HEK293 (cell line): ENCODE results near the gene NUP50.

Experiments
- CTCF ChIA-PET: fragments of 350-600 bp; formaldehyde crosslinking; extraction: SDS; loops from one replicate; lab custom pipeline; 2021; ENCODE audit warnings: antibody characterized with exemption; lab: Yijun Ruan, JAX
- POLR2A ChIA-PET: fragments of 300-600 bp; formaldehyde crosslinking; extraction: SDS; loops from one replicate; lab custom pipeline; 2020; ENCODE audit warnings: antibody characterized with exemption, inconsistent platforms; lab: Yijun Ruan, JAX
- H3K27ac ChIP-seq: fragments of 200-500 bp; sonication (Bioruptor generic); 2 replicates; pipeline ENCODE4 v1.5.1; 2014; ENCODE audit warnings: low read depth, low read length, control low read depth, inconsistent platforms; ENCODE audit errors: extremely low read depth
- H3K36me3 ChIP-seq, 2 experiments: fragments of 200-500 bp in 1 of 2; sonication (Bioruptor generic) in 1 of 2; 1 replicate in 1 of 2; 2 replicates in 1 of 2; pipeline ENCODE4 v1.5.1; 2014 to 2017; ENCODE audit warnings: inconsistent platforms in 2 of 2, low read length in 2 of 2; ENCODE audit not compliant: control insufficient read depth in 2 of 2, insufficient read depth in 1 of 2
- H3K4me1 ChIP-seq: fragments of 200-500 bp; sonication (Bioruptor generic); 2 replicates; pipeline ENCODE4 v1.5.1; 2014; ENCODE audit warnings: mild to moderate bottlenecking, low read length, inconsistent platforms; ENCODE audit not compliant: control insufficient read depth, insufficient read depth
- H3K4me3 ChIP-seq: 2 replicates; pipeline ENCODE4 v1.5.1; 2011; ENCODE audit warnings: low read depth, mild to moderate bottlenecking, control low read depth, low read length, moderate library complexity
- H3K9me3 ChIP-seq: fragments of 200-500 bp; sonication (Bioruptor generic); 2 replicates; pipeline ENCODE4 v1.5.1; 2014; ENCODE audit warnings: low read depth, low read length, inconsistent platforms; ENCODE audit not compliant: control insufficient read depth, insufficient read depth
- GLI2 ChIP-seq: fragments of 450-650 bp; formaldehyde crosslinking; IDR thresholded peaks from 2 replicates; pipeline ENCODE4; 2017; ENCODE audit warnings: missing biosample characterization, missing genetic modification characterization, low read depth, borderline replicate concordance
- HOXA7 ChIP-seq: sonication (generic); formaldehyde crosslinking; IDR thresholded peaks from 2 replicates; pipeline ENCODE4 v1.8.1; 2022; ENCODE audit warnings: missing genetic modification reagents, borderline replicate concordance
- MYNN ChIP-seq: fragments of 450-650 bp; formaldehyde crosslinking; IDR thresholded peaks from 2 replicates; pipeline ENCODE4 v1.5.1; 2016; ENCODE audit warnings: missing biosample characterization, missing genetic modification characterization, borderline replicate concordance
- OSR2 ChIP-seq: fragments of 450-650 bp; formaldehyde crosslinking; IDR thresholded peaks from 2 replicates; pipeline ENCODE4 v1.5.1; 2016; ENCODE audit warnings: missing biosample characterization, missing genetic modification characterization
- OVOL3 ChIP-seq: fragments of 450-650 bp; formaldehyde crosslinking; IDR thresholded peaks from 2 replicates; pipeline ENCODE4 v1.5.1; 2016; ENCODE audit warnings: missing biosample characterization, missing genetic modification characterization
- TRIM28 ChIP-seq: IDR thresholded peaks from 2 replicates; pipeline ENCODE4 v1.6.1; 2011; ENCODE audit warnings: low read length, control low read depth, borderline replicate concordance
- ZBTB17 ChIP-seq: fragments of 450-650 bp; formaldehyde crosslinking; IDR thresholded peaks from 2 replicates; pipeline ENCODE4 v1.5.1; 2016; ENCODE audit warnings: missing biosample characterization, missing genetic modification characterization
- ZIC2 ChIP-seq: fragments of 450-650 bp; formaldehyde crosslinking; IDR thresholded peaks from 2 replicates; pipeline ENCODE4 v1.5.1; 2016; ENCODE audit warnings: missing biosample characterization, missing genetic modification characterization
- ZNF114 ChIP-seq: fragments of 450-650 bp; formaldehyde crosslinking; IDR thresholded peaks from 2 replicates; pipeline ENCODE4 v1.5.0; 2017; ENCODE audit warnings: missing biosample characterization, missing genetic modification characterization
- ZNF19 ChIP-seq: fragments of 450-650 bp; formaldehyde crosslinking; IDR thresholded peaks from 2 replicates; pipeline ENCODE4; 2016; ENCODE audit warnings: missing biosample characterization, missing genetic modification characterization, low read depth
- ZNF2 ChIP-seq: fragments of 450-650 bp; formaldehyde crosslinking; IDR thresholded peaks from 2 replicates; pipeline ENCODE4 v1.5.1; 2016; ENCODE audit warnings: missing biosample characterization, missing genetic modification characterization
- ZNF24 ChIP-seq: fragments of 450-650 bp; formaldehyde crosslinking; IDR thresholded peaks from 2 replicates; pipeline ENCODE4 v1.5.1; 2016; ENCODE audit warnings: missing biosample characterization, missing genetic modification characterization
- ZNF514 ChIP-seq: fragments of 450-650 bp; formaldehyde crosslinking; IDR thresholded peaks from 2 replicates; pipeline ENCODE4 v1.5.1; 2016; ENCODE audit warnings: missing biosample characterization, missing genetic modification characterization
- ZNF549 ChIP-seq: fragments of 450-650 bp; IDR thresholded peaks from 2 replicates; pipeline ENCODE4 v1.5.1; 2018; ENCODE audit warnings: missing biosample characterization, missing genetic modification characterization, mild to moderate bottlenecking, inconsistent platforms, moderate library complexity
- ZNF768 ChIP-seq: fragments of 450-650 bp; formaldehyde crosslinking; IDR thresholded peaks from 2 replicates; pipeline ENCODE4 v1.5.1; 2018; ENCODE audit warnings: missing biosample characterization, mild to moderate bottlenecking, missing genetic modification characterization
- ZNF785 ChIP-seq: fragments of 450-650 bp; formaldehyde crosslinking; IDR thresholded peaks from 2 replicates; pipeline ENCODE4 v1.5.1; 2016; ENCODE audit warnings: missing biosample characterization, missing genetic modification characterization
- ZNF791 ChIP-seq: fragments of 450-650 bp; formaldehyde crosslinking; IDR thresholded peaks from 2 replicates; pipeline ENCODE4 v1.5.1; 2016; ENCODE audit warnings: missing biosample characterization, missing genetic modification characterization
- ZSCAN16 ChIP-seq: fragments of 450-650 bp; formaldehyde crosslinking; IDR thresholded peaks from 2 replicates; pipeline ENCODE4 v1.5.1; 2016; ENCODE audit warnings: missing biosample characterization, missing genetic modification characterization
- TF ChIP-seq, protein P1 (sequence below): fragments of 450-650 bp; formaldehyde crosslinking; IDR thresholded peaks from 2 replicates; pipeline ENCODE4 v1.5.1; 2016; ENCODE audit warnings: missing biosample characterization, missing genetic modification characterization
- TF ChIP-seq, protein P2 (sequence below): fragments of 450-650 bp; formaldehyde crosslinking; IDR thresholded peaks from 2 replicates; pipeline ENCODE4 v1.5.1; 2016; ENCODE audit warnings: missing biosample characterization, missing genetic modification characterization, low read depth
- TF ChIP-seq, protein P3 (sequence below): fragments of 450-650 bp; formaldehyde crosslinking; IDR thresholded peaks from 2 replicates; pipeline ENCODE4 v1.5.1; 2017; ENCODE audit warnings: missing biosample characterization, missing genetic modification characterization
- TF ChIP-seq, protein P4 (sequence below): IDR thresholded peaks from 2 replicates; pipeline ENCODE4 v1.6.1; 2011; ENCODE audit warnings: mild to moderate bottlenecking, low read depth, low read length, borderline replicate concordance
- TF ChIP-seq, protein P5 (sequence below): fragments of 450-650 bp; formaldehyde crosslinking; IDR thresholded peaks from 2 replicates; pipeline ENCODE4 v1.5.1; 2016; ENCODE audit warnings: missing biosample characterization, missing genetic modification characterization, low read depth
- TF ChIP-seq, protein P6 (sequence below): fragments of 450-650 bp; formaldehyde crosslinking; IDR thresholded peaks from 2 replicates; pipeline ENCODE4 v1.5.1; 2016; ENCODE audit warnings: missing biosample characterization, missing genetic modification characterization
- TF ChIP-seq, protein P7 (sequence below): fragments of 450-650 bp; formaldehyde crosslinking; IDR thresholded peaks from 2 replicates; pipeline ENCODE4 v1.5.1; 2016; ENCODE audit warnings: missing biosample characterization, missing genetic modification characterization

NUP50 gene

DNA sequence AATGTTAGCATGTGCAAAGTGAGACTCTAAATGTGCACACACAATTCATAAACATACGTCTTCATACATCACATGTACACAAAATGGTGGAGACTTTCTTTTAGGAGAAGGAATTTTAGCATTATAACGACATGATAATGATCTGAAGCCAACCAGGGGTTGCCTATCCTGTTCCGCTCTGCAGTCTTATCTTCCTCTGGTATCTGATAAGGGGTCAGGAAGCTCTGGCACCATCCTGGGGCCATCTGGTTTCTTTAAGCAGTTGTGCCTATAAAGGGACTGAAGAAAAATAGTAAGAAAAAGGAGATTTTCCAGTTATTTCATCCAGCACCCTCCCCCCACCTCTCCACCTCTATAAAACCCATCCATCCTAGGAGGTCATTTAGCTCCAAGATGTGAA is 5.8 kb upstream of the NUP50 start (continued):
- TF ChIP-seq, protein P1, sequence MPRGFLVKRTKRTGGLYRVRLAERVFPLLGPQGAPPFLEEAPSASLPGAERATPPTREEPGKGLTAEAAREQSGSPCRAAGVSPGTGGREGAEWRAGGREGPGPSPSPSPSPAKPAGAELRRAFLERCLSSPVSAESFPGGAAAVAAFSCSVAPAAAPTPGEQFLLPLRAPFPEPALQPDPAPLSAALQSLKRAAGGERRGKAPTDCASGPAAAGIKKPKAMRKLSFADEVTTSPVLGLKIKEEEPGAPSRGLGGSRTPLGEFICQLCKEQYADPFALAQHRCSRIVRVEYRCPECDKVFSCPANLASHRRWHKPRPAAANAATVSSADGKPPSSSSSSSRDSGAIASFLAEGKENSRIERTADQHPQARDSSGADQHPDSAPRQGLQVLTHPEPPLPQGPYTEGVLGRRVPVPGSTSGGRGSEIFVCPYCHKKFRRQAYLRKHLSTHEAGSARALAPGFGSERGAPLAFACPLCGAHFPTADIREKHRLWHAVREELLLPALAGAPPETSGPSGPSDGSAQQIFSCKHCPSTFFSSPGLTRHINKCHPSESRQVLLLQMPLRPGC (tag by site-specific recombination), result no peak
- TF ChIP-seq ZSCAN16 (no peak), ZNF785 (tag by site-specific recombination) (no peak), ZNF2 (no peak)
- TF ChIP-seq, protein P2, sequence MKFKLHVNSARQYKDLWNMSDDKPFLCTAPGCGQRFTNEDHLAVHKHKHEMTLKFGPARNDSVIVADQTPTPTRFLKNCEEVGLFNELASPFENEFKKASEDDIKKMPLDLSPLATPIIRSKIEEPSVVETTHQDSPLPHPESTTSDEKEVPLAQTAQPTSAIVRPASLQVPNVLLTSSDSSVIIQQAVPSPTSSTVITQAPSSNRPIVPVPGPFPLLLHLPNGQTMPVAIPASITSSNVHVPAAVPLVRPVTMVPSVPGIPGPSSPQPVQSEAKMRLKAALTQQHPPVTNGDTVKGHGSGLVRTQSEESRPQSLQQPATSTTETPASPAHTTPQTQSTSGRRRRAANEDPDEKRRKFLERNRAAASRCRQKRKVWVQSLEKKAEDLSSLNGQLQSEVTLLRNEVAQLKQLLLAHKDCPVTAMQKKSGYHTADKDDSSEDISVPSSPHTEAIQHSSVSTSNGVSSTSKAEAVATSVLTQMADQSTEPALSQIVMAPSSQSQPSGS, result no peak
- TF ChIP-seq, protein P3, sequence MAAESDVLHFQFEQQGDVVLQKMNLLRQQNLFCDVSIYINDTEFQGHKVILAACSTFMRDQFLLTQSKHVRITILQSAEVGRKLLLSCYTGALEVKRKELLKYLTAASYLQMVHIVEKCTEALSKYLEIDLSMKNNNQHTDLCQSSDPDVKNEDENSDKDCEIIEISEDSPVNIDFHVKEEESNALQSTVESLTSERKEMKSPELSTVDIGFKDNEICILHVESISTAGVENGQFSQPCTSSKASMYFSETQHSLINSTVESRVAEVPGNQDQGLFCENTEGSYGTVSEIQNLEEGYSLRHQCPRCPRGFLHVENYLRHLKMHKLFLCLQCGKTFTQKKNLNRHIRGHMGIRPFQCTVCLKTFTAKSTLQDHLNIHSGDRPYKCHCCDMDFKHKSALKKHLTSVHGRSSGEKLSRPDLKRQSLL (tag by site-specific recombination), result no peak

DNA sequence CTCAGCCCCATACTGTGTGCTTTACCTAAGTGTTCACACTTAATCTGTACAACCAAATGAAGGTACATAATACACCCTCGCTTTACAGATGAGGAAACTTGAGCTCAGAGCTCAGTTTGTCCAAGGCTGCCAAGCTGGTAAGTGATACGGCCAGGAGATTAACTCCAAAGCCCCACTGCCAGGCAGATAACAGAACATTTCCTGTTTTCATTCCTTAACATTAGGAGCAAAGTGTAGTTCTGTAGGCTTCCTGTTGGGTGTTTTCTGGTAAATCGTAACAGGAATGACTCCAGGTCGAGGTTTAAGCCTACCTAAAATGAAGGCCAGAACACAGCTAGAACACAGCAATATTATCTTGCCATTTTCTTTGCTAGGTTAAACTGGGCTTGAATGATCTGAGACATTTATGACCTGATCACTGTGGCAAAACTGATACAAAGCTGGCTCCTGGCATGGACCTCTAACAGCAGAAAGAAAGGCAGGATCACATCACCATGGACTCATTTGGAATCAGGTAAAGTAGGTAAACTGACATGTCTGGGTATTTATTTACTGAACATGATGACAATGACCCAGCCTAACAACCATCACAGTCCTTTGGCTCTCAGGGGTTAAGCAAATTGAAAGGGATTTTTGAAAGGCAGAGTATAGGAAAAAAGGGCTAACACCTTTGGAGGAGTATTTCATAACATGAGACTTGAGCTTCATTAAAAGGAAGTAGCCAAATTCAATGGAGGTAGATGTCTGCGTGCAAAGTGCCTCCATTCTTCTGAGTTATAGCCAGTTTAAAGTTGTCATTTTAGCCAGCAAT is 3.9 kb upstream of the NUP50 start:
- Histone ChIP-seq H3K27ac (no peak overlapping the region), H3K36me3 (peaks cover 0 to 13% of the 10 kb centered on the region in 2 experiments; a peak in 2 of 3 replicates), H3K9me3 (no peaks in the 10 kb centered on the region), H3K4me3 (no peak overlapping the region), H3K4me1 (peaks cover 23% of the 10 kb centered on the region)
- CTCF ChIA-PET, result interaction anchor here (0.6 to 1.6 kb wide), 7 partner anchors 8 to 339 kb away, joined by 3 to 6 read pairs (median 3); no protein-coding TSS in a partner anchor
- POLR2A ChIA-PET, result interaction anchor here (0.6 kb wide), 1 partner anchor 28 kb away, joined by 4 read pairs; no protein-coding TSS in a partner anchor
- TF ChIP-seq, protein P4, sequence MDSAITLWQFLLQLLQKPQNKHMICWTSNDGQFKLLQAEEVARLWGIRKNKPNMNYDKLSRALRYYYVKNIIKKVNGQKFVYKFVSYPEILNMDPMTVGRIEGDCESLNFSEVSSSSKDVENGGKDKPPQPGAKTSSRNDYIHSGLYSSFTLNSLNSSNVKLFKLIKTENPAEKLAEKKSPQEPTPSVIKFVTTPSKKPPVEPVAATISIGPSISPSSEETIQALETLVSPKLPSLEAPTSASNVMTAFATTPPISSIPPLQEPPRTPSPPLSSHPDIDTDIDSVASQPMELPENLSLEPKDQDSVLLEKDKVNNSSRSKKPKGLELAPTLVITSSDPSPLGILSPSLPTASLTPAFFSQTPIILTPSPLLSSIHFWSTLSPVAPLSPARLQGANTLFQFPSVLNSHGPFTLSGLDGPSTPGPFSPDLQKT, result no peak
- TF ChIP-seq ZNF791 (tag by site-specific recombination) (no peak), ZNF549 (tag by site-specific recombination) (no peak), OVOL3 (tag by site-specific recombination) (no peak), ZBTB17 (tag by site-specific recombination) (peak; percentile 72), ZNF19 (tag by site-specific recombination) (no peak), ZIC2 (tag by site-specific recombination) (no peak), ZNF514 (tag by site-specific recombination) (no peak), HOXA7 (CRISPR knock-in tag) (no peak), MYNN (no peak), OSR2 (tag by site-specific recombination) (peak; percentile 66), ZNF768 (tag by site-specific recombination) (no peak), GLI2 (tag by site-specific recombination) (no peak), ZNF114 (tag by site-specific recombination) (no peak), ZNF24 (tag by site-specific recombination) (no peak), TRIM28 (peak; percentile 73; the same call in 1 of the 2 replicates)
- TF ChIP-seq, protein P5, sequence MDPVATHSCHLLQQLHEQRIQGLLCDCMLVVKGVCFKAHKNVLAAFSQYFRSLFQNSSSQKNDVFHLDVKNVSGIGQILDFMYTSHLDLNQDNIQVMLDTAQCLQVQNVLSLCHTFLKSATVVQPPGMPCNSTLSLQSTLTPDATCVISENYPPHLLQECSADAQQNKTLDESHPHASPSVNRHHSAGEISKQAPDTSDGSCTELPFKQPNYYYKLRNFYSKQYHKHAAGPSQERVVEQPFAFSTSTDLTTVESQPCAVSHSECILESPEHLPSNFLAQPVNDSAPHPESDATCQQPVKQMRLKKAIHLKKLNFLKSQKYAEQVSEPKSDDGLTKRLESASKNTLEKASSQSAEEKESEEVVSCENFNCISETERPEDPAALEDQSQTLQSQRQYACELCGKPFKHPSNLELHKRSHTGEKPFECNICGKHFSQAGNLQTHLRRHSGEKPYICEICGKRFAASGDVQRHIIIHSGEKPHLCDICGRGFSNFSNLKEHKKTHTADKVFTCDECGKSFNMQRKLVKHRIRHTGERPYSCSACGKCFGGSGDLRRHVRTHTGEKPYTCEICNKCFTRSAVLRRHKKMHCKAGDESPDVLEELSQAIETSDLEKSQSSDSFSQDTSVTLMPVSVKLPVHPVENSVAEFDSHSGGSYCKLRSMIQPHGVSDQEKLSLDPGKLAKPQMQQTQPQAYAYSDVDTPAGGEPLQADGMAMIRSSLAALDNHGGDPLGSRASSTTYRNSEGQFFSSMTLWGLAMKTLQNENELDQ (tag by site-specific recombination), result no peak
- TF ChIP-seq, protein P6, sequence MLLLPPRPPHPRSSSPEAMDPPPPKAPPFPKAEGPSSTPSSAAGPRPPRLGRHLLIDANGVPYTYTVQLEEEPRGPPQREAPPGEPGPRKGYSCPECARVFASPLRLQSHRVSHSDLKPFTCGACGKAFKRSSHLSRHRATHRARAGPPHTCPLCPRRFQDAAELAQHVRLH (tag by site-specific recombination), result no peak
- TF ChIP-seq, protein P7, sequence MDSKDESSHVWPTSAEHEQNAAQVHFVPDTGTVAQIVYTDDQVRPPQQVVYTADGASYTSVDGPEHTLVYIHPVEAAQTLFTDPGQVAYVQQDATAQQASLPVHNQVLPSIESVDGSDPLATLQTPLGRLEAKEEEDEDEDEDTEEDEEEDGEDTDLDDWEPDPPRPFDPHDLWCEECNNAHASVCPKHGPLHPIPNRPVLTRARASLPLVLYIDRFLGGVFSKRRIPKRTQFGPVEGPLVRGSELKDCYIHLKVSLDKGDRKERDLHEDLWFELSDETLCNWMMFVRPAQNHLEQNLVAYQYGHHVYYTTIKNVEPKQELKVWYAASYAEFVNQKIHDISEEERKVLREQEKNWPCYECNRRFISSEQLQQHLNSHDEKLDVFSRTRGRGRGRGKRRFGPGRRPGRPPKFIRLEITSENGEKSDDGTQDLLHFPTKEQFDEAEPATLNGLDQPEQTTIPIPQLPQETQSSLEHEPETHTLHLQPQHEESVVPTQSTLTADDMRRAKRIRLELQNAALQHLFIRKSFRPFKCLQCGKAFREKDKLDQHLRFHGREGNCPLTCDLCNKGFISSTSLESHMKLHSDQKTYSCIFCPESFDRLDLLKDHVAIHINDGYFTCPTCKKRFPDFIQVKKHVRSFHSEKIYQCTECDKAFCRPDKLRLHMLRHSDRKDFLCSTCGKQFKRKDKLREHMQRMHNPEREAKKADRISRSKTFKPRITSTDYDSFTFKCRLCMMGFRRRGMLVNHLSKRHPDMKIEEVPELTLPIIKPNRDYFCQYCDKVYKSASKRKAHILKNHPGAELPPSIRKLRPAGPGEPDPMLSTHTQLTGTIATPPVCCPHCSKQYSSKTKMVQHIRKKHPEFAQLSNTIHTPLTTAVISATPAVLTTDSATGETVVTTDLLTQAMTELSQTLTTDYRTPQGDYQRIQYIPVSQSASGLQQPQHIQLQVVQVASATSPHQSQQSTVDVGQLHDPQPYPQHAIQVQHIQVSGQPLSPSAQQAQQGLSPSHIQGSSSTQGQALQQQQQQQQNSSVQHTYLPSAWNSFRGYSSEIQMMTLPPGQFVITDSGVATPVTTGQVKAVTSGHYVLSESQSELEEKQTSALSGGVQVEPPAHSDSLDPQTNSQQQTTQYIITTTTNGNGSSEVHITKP (tag by site-specific recombination), result no peak
